ENCODE measurements around the gene IQSEC3.
"Not testable (repeated sequence)": the region's sequence is repeated elsewhere in the genome, so short reads cannot be mapped to it uniquely, and the experiment has no call there.

Gene IQSEC3

DNA sequence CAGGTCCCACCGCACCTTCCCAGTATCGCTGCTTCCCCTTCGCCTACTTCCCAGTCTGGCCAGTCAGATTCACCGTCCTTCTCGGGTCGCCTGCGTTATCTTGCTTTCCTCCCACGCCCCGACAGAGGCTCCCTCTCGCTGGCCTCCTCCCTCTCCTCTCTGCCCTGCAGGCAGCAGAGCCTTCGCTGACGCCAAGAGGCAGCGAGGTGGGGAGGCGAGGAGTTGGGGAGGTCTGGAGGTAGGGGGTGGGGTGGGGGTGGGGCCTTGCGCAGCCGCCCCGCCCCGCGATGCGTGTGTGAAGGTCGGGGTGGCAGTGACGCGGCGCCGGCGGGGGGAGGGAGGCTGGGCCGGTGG lies at the start of gene IQSEC3:
Gene IQSEC3 (plus strand): TSS at position 340 of the 354 bp plus-strand sequence. CDS start 116 bp downstream, outside the sequence.
- not testable (repeated sequence) for DNase-seq

DNA sequence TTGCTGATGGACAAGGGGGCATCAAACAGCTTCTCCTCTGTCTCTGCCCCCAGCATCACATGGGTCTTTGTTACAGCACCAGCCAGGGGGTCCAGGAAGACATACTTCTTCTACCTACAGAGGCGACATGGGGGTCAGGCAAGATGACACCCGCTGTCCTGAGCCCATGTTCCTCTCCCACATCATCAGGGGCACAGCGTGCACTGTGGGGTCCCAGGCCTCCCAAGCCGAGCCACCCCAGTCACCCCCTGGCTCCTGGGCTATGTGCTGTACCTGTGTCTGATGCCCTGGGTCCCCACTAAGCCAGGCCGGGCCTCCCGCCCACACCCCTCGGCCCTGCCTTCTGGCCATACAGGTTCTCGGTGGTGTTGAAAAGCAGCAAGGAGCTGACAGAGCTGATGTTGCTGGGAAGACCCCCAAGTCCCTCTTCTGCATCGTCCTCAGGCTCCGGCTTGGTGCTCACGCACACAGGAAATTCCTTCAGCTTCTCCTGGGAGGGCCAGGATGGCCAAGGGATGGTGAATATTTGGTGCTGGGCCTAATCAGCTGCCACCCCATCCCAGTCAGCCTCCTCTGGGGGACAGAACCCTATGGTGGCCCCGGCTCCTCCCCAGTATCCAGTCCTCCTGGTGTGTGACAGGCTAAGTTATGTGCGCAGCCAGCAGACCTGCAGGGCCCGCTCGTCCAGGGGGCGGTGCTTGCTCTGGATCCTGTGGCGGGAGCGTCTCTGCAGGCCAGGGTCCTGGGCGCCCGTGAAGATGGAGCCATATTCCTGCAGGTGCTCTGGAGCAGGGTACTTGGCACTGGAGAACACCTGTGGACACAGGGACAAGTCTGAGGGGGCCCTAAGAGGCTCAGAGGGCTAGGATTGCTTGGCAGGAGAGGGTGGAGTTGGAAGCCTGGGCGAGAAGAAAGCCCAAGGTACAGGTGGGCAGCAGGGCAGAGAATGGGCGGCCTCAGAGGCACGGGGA lies 48.9 kb upstream of the IQSEC3 start:
- DNase-seq = not testable (repeated sequence)

DNA sequence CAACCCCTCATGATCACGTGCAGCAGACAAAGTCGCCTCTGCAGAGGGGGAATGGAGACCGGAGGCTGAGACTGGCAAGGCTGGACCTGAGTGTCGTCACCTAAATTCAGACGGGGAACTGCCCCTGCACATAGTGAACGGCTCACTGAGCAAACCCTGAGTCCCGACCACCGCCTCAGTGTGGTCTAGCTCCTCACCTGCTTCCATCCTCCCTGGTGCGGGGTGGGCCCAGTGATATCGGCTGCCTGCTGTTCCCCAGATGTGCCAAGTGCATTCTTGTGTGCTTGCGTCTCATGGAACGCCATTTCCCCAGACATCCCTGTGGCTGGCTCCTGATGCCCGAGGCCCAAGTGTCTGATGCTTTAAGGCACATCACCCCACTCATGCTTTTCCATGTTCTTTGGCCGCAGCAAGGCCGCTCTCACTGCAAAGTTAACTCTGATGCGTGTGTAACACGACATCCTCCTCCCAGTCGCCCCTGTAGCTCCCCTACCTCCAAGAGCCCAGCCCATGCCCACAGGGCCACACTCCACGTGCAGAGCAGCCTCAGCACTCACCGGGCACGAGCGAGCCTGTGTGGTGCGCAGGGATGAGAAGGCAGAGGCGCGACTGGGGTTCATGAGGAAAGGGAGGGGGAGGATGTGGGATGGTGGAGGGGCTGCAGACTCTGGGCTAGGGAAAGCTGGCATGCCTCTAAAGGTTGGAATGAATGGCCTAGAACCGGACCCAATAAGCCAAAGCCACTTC lies 47.6 kb upstream of the IQSEC3 start:
- not testable (repeated sequence) for DNase-seq

DNA sequence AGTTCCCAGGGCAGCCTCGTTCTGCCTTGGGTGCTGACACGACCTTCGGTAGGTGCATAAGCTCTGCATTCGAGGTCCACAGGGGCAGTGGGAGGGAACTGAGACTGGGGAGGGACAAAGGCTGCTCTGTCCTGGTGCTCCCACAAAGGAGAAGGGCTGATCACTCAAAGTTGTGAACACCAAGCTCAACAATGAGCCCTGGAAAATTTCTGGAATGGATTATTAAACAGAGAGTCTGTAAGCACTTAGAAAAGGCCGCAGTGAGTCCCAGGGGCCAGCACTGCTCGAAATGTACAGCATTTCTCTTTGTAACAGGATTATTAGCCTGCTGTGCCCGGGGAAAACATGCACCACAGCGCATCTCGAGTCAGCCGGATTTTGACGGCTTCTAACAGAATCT lies 46.7 kb upstream of the IQSEC3 start:
- not testable (repeated sequence) for DNase-seq

DNA sequence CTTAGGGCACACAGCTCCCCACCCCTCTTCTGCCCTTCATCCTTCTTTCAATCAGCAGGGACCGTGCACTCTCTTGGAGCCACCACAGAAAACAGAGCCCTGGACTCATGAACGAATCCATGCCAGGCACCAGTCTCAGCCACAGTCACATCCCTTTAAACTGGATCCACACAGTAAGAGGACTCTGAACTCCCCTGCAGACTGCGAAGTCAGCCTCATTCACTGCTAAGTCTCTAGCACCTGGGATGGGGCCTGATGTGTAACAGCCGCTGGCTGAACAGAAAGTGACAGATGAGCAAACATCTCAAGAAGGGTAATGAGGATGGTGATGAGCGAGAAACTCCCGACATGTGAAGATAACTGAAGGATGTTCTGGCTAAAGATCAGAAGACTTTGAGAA lies 45.8 kb upstream of the IQSEC3 start:
- no peak for DNase-seq

DNA sequence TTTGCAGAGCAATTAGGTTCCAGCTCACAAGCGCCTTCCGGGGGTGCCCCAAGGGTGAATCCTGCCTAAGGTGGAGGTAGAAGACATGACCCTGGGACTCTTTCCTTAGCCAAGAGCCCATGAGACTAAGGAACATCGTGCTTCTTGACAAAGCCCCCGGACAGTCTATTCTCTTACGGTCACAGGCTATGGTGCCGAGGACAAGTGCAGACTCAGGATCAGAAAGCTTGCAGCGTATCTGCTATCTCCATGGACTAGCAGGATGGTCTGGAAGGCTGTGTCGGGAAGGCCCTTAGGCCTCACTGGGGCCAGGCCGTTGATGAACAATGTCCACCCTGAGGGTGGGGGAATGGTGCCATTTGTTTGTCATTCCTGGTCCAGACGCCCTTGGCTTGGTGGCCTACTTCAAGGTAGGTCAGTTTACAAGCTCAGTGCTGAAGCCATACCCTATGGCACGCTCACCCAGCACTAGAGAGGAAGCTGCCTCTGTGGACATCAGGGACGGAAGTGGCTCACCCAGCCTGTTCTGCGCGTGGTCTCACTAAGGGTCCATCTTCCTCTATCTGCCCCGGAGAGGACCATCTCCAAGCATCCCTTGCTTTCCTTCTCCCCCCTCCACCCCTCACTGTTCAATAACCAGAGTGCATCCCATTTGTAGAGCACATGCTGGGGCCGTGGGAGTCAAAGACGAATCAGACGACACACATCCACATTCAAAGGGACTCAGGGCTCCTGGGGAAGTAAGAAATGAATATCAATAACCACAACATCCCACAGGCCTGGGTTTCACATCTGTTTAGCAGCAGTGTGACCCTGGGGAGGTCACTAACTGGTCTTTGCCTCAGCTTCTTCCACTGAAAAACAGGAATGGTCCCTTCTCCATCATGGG lies 45.0 kb upstream of the IQSEC3 start:
- DNase-seq = no peak

DNA sequence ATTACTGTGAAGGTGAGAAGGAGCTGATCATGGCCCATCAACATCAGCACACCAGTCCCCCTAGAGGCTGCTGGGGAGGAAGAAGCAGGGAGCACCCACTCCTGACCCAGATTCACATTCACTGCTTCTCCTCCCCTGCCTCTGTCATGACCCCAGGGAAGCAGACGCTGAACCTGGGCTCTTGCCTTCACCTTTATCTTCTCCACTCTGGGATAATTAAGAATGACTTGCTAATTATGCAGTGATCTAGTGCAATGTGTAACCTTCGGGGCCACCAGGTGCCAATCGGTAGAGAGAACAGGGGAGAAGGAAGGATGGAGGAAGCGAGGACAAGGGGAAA lies 44.4 kb upstream of the IQSEC3 start:
- DNase-seq = no peak

DNA sequence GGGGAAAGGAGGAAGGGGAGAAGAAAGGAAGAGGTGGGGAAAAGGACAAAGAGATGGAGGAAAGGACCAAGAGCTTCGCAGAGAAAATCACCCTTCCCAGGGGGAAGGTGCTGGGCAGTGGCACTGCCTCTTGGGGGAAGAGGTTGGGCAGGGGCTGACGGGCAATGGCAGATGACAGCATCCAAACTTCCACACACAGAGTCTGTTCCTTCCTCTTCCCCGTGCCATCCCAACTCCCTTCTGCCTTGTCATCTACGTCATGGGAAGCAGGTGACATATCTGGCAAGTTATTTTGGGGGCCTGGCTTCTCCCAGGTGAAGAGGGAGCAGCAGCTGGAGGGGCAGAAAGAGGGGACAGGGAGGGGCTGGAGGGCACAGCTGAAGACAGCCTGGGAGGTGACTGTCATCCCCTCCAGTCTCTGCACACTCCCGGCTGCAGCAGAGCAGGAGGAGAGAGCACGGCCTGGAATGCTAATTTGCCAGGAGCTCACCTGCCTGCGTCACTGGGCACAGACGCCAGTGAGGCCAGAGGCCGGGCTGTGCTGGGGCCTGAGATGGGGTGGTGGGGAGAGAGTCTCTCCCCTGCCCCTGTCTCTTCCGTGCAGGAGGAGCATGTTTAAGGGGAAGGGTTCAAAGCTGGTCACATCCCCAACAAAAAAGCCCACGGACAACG lies 43.9 kb upstream of the IQSEC3 start:
- DNase-seq = no peak

DNA sequence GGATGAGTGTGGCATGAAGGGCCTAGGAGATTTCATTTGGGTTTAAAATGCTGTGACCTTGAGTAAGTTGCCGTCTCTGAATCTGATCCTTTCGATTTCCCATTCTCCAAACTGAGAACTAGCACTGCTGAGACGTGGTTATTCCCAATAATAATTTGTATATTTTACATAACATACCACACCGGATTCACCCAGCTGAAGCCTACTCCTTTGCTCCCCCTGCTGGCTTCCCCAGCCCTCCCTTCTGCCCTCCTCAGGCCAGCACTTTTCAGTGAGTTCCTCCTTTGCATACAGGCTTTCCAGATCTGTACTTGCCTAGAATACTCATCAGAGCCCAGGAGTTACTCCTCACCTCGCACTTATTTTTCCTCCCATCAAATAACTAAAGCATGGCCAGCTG lies 38.7 kb upstream of the IQSEC3 start:
- DNase-seq = not testable (repeated sequence)

DNA sequence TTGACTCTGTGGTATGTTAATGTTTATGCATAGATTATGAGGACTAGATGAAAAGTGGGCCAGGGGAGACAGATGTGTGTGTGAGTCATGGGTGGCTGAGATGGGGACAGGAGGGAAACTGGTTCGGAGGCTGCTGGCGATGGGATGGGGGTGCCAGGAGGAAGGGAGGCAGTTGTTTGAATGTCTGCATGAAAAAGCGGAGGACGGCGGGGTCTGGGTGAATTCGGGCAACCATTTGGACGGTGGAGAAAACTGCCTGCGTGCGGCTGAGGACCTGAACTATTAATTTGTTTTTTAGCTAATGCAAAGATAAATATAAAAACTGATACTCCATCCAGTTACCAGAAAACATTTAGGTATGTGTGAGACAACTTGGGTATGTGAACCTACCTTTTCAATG lies 27.8 kb upstream of the IQSEC3 start:
- not testable (repeated sequence) for DNase-seq

DNA sequence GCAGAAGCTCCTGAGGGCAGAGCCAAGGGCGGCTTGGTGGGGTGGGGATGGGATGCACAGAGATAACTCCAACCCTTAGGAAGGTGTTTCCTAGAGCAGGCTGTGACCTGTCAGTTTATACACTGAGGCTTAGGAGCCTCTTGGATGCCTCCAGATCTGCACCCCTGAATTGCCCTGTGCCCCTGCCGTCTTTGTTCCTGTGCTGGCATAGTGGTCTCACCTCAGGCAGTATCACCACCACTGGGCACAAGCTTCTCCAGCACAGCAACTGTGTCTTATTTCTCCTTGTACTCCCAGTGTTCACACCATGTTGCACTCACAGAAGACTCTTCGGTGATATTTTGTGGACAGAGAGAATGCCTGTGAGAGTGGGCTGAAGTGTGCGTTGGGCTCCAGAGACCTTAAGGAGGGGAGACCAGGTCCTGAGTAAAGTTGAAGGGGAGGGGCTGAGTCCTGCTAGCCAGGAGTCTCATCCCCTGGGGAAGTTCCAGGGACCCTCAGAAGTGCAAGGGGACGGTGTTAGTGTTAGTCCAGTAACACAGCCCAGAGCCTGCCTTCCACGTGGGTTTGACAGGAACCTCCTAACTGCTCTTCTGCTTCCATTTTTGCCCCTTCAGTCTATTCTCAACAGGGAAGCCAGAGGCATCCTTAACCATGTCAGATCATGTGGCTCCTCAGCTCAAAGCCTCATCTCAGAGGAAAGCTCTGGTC lies 26.9 kb upstream of the IQSEC3 start:
- DNase-seq = not testable (repeated sequence)

DNA sequence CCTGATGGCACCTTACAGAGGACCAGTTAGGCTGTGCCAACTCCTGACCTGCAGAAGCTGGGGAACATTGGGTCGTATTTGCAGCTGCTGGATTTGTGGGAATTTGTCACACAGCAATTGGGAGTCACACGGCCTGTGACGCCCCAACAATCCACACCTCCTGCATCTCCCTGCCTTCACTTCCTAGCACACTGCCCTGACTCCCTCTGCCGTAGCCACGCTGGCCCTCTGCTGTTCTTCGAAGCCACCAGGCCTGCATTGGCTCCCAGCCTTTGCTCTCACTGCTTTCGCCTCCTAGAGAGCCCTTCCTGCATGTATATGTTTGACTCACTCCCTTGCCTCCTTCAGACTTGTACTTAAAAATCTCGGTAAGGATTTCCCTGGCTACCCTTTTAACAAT lies 22.2 kb upstream of the IQSEC3 start:
- DNase-seq = not testable (repeated sequence)

DNA sequence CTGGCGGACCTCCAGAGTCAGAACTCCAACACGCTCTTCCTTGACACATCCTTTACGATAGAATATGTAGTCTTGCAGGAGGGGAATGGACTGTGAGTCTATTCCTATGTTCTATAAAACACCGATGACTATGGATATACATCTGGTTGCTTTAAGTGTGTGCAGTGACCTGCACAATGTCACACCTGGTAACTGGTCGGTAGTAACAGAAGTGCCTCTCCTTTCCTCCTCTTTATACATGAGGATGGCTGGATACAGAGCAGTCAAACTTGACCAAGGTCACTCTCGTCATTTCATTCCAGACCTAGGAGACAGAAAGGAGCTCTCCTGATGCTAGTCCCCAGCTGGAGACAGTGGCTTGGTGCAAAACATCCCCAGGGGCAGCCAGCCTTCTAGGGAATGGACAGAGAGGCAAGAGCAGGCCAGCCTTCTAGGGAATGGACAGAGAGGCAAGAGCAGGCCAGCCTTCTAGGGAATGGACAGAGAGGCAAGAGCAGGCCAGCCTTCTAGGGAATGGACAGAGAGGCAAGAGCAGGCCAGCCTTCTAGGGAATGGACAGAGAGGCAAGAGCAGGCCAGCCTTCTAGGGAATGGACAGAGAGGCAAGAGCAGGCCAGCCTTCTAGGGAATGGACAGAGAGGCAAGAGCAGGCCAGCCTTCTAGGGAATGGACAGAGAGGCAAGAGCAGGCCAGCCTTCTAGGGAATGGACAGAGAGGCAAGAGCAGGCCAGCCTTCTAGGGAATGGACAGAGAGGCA lies 21.2 kb upstream of the IQSEC3 start:
- not testable (repeated sequence) for DNase-seq

DNA sequence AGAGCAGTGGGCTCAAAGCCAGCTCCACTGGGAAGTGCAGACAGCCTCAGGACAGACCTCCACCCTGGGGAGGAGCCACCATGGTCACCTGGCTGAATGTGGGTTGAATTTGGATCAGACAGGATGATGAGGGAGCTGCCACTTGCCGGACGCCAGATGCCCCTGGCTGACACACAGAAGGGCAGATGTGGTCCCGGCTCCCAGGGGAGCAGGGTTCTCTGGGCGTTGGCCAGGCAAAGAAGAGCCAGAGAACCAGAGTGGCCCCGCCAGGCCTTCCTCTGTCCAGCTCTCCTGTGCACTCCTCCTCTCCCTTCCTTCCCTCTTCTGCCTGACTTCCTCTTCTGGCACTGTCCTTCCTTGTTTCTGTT lies 20.6 kb upstream of the IQSEC3 start:
- not testable (repeated sequence) for DNase-seq

DNA sequence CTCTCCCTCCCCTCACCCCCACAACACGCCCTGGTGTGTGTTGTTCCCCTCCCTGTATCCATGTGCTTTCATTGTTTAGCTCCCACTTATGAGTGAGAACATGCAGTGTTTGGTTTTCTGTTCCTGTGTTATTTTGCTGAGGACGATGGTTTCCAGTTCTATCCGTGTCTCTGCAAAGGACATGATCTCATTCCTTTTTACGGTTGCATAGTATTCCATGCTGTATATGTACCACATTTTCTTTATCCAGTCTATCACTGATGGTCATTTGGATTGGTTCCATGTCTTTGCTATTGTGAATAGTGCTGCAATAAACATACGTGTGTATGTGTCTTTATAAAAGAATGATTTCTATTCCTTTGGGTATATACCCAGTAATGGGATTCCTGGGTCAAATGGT lies 20.0 kb upstream of the IQSEC3 start:
- DNase-seq = not testable (repeated sequence)

DNA sequence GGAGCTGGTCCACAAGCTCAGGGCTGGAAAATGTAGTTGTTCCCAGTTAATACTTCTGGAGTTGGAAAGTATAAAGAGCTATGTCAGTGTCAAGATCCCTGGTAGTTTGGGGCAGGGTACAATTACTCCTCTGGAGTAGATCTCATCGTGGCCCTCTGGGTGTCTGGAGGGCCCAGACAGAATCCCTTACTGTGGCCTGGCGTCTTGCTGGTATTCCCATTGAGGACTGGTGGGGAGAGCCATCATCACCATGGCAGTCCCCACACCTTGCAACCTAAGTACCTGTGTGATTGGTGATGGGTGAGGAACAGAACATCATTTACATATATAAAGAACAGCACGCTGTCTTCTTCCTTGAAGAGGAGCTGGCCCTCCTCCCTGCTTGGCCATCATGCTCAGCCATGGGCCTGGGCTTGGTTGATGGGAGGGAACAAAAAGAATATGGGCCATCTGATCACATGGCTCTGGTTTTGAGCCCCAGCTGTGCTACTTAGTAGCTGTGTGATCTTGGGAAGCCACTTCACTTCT lies 18.8 kb upstream of the IQSEC3 start:
- DNase-seq = not testable (repeated sequence)

DNA sequence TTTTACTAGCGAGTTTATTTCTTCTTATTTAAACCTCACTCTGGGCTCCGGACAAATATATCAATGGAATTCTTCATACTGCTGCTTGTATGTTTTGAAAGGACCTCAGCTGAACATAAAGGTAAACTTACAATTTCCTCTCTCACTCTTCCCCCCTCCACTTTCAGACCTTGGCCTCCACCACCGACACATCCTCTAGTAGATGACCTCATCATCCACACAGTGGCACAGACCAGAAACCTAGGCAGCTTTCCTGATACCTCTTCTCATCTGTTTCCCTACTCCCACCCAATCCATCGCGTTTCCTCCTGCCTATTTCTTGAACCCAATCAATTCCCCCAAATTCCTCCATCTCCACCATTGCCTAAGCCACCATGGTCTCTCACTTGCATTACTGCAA lies 17.4 kb upstream of the IQSEC3 start:
- DNase-seq = not testable (repeated sequence)

DNA sequence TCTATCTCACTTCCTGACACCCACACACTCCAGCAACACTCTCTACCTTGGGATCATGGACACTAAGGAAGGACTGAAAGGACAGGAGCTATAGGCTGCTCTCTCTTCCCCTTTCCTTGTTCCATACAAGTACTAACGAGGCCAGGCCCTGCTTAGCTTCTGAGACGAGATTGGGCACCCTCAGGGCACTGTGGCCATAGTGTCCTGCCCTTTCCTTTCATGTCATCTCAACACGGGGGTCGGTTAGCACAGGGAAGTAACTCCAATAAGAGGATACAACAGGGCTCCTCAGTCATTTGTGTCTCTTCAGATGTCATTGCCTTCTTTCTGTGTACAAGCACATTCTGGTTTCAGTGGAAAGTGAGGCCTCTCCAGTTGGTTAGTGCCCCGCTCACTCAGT lies 15.5 kb upstream of the IQSEC3 start:
- DNase-seq = not testable (repeated sequence)

DNA sequence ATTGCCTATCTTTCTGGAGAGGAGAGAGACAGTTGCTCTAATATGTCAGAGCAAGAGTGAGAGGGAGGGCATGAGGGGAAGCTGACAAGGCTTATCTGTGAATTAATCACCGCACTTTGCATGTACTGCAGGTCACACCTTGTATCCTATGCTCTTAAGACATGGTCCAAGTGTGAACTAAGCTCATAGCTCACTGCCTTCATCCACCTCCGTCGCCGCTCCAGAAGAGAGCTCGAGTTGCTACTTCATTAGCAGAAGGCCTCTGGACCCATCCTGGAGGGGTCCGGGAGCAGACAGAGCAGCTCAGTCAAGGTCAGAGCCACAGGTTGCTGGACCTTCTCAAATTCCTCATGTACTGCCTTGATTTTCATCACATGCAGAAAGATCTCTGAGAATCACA lies 14.6 kb upstream of the IQSEC3 start:
- not testable (repeated sequence) for DNase-seq

DNA sequence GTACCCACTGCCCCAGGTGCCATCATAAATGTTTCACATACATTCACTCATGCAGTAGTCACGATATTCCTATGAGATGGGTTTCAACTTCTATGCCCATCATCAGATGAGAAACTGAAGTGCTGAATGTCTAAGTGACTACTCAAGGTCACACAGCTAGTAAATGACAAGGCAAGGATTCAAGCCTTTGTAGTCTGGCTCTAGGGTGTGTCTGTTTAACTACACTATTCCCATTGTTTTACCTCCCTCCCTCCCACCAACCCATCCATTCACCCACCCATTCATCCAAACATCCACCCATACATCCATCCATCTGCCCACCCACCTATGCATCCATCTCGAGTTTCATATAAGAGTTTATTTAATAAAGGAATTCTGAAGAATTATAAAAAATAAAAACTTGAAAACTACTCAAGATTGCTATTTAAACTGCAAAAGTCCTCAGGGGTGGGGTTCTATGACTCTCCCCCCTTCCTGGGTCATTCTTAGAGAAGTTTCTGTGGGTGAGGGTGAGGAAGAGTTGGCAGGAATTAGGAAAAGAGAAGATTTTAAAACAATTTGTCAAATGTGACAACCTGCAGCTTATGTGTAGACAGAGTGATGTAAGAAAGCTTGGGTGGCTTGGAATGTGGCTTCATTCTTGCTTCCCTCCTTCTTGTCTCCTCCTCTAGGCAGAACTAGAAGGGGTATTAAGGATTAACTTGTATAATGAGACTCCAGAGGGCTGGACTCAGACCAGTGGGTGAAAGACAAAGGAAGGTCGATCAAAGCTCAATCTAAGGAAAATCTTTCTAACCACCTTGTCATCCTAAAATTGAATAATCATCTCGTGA lies 13.4 kb upstream of the IQSEC3 start:
- DNase-seq = not testable (repeated sequence)
